Spleen (tissue), 7 donors: ENCODE measurements around the gene CNIH4.

Experiments
- CTCF ChIP-seq, 11 experiments: fragments of 200-600 bp in 7 of 11; fragments of 450-650 bp in 4 of 11; sonication (generic) in 4 of 11; IDR thresholded peaks in 8 of 11; conservative IDR thresholded peaks in 3 of 11; 1 replicate in 7 of 11; 2 replicates in 4 of 11; pipeline versions ENCODE4 v1.4.0 to v1.8.0; 2016 to 2021; ENCODE audit warnings: antibody characterized with exemption in 11 of 11, inconsistent platforms in 4 of 11, mild to moderate bottlenecking in 1 of 11
- POLR2A ChIP-seq, 3 donors: fragments of 450-650 bp; IDR thresholded peaks; one replicate each; pipeline ENCODE4 v1.5.1; 2017; ENCODE audit warnings: antibody characterized with exemption in 3 of 3, mild to moderate bottlenecking in 1 of 3
- donor health status: DM: no; HTN: no; CAD: no; lungs with moderate emphysema.
- donor health status: DM: no; HTN: no; CAD: no.
- donor health status: DM: no; HTN: no; CAD: no.

- TF ChIP-seq CTCF (IDR thresholded peaks at IDR 0.05 in 8 of 11, conservative IDR thresholded peaks at IDR 0.05 in 3 of 11) (no peak), POLR2A (IDR thresholded peaks at IDR 0.05) (no peak)
These were observed 44.7 kb upstream of the CNIH4 start for GRCh38 chr1:224312025-224312424.
